Sigmoid colon (tissue), 7 donors: ENCODE data around the gene ARL2. TPM values are rescaled to one million over a fixed set of nuclear protein-coding genes. Genes with fewer than 3 reads are reported as not detected.

Source experiments
- DNase-seq: peaks from one replicate; pipeline ENCODE4 v3.0.0-alpha.2; 2019
- H3K27ac ChIP-seq, 4 donors: fragments of 200-600 bp; sonication (generic); one replicate each; pipeline ENCODE4 v1.5.1; 2016 to 2019; ENCODE audit warnings: mild to moderate bottlenecking in 1 of 4
- H3K27me3 ChIP-seq, 3 donors: fragments of 200-600 bp; sonication (generic); one replicate each; pipeline ENCODE4 v1.5.1; 2019; ENCODE audit warnings: mild to moderate bottlenecking in 1 of 3
- H3K36me3 ChIP-seq, 4 donors: fragments of 200-600 bp; sonication (generic); one replicate each; pipeline ENCODE4 v1.5.1; 2016 to 2019
- H3K4me1 ChIP-seq, 4 donors: fragments of 200-600 bp; sonication (generic); one replicate each; pipeline ENCODE4 v1.5.1; 2017 to 2019
- H3K4me3 ChIP-seq, 4 donors: fragments of 200-600 bp; sonication (generic); one replicate each; pipeline ENCODE4 v1.5.1; 2017 to 2019; ENCODE audit warnings: mild to moderate bottlenecking in 2 of 4, moderate library complexity in 1 of 4
- H3K9me3 ChIP-seq, 4 donors: fragments of 200-600 bp in 3 of 4; sonication (generic) in 3 of 4; one replicate each; pipeline versions ENCODE4 v1.5.1 to v1.6.1; 2013 to 2019
- CTCF ChIP-seq, 4 experiments: fragments of 450-650 bp in 3 of 4; fragments of 200-600 bp in 1 of 4; IDR thresholded peaks; one replicate each; pipeline ENCODE4 v1.5.1; 2016 to 2019; ENCODE audit warnings: antibody characterized with exemption in 4 of 4, mild to moderate bottlenecking in 3 of 4, moderate library complexity in 2 of 4
- EP300 ChIP-seq, 4 donors: sonication (generic); formaldehyde crosslinking; IDR thresholded peaks; one replicate each; pipeline ENCODE4 v1.6.1; 2017; ENCODE audit warnings: antibody characterized with exemption in 4 of 4
- POLR2A ChIP-seq, 2 donors: fragments of 450-650 bp; IDR thresholded peaks; one replicate each; pipeline ENCODE4 v1.6.1; 2016; ENCODE audit warnings: antibody characterized with exemption in 2 of 2, mild to moderate bottlenecking in 2 of 2, moderate library complexity in 2 of 2
- POLR2AphosphoS5 ChIP-seq, 4 donors: sonication (generic); formaldehyde crosslinking; IDR thresholded peaks; one replicate each; pipeline ENCODE4 v1.6.1; 2017; ENCODE audit warnings: antibody characterized with exemption in 4 of 4
- WGBS, 2 donors: extraction: QIAGEN DNeasy Blood & Tissue Kit; methylation state at CpG; one replicate each; pipeline ENCODE4 v1.1.7; 2013; 5-methylcytosine and 5-hydroxymethylcytosine counted together
- intact Hi-C: fragments of 100-400 bp; cut with DNase I; formaldehyde crosslinking; loops from one replicate; pipeline ENCODE4 v1.15.1; 2023
- polyA plus RNA-seq, 3 donors: library from polyadenylated mRNA; stranded (reverse); fragments of 200-250 nt; gene quantifications; one replicate each; pipeline ENCODE4 v1.2.3, GENCODE V29; 2013
- total RNA-seq, 4 donors: library from RNA; depleted of rRNA; stranded (reverse); fragments of >200 nt; gene quantifications; one replicate each; pipeline ENCODE4 v1.1.0, GENCODE V29; 2016
- donor health status: healthy with polysubstance abuse.
- donor health status: Bipolar disorder and iron deficiency.
- donor health status: healthy.

The ARL2 gene
- total and polyA plus RNA-seq, 7 donors: 92.9 to 157 (median 124) TPM

GRCh38 chr11:65060913-65061408 lies 47.0 kb downstream of the ARL2 start:
- Histone ChIP-seq H3K9me3 (no peaks in the 10 kb centered on the region), H3K4me1 (no peaks in the 10 kb centered on the region), H3K27me3 (no peaks in the 10 kb centered on the region), H3K36me3 (no peaks in the 10 kb centered on the region), H3K27ac (no peak overlapping the region), H3K4me3 (no peak overlapping the region)
- 80 to 86% methylated on average over 9 of the region's 9 CpGs for WGBS, 2 donors
- DNase-seq: no peak
- TF ChIP-seq POLR2A (IDR thresholded peaks at IDR 0.05) (no peak), EP300 (IDR thresholded peaks at IDR 0.05) (no peak), CTCF (IDR thresholded peaks at IDR 0.05) (no peak), POLR2AphosphoS5 (IDR thresholded peaks at IDR 0.05) (no peak)
- intact Hi-C loops: no loop called here

GRCh38 chr11:65063532-65063931 lies 49.6 kb downstream of the ARL2 start:
- no peaks in the 10 kb centered on the region for H3K27me3 ChIP-seq
- no peaks in the 10 kb centered on the region for H3K36me3 ChIP-seq
- intact Hi-C loops: no loop called here
- no peak overlapping the region for H3K27ac ChIP-seq
- TF ChIP-seq POLR2A (IDR thresholded peaks at IDR 0.05) (no peak), EP300 (IDR thresholded peaks at IDR 0.05) (no peak), POLR2AphosphoS5 (IDR thresholded peaks at IDR 0.05) (no peak), CTCF (IDR thresholded peaks at IDR 0.05) (no peak)
- H3K4me1 ChIP-seq: no peaks in the 10 kb centered on the region
- no peak overlapping the region for H3K4me3 ChIP-seq
- DNase-seq: no peak
- no peaks in the 10 kb centered on the region for H3K9me3 ChIP-seq
- WGBS, 2 donors: 81 to 88% methylated on average over 3 of the region's 3 CpGs

- intact Hi-C loops: no loop called here
- 89 to 93% methylated on average over 4 of the region's 4 CpGs for WGBS, 2 donors
- DNase-seq: no peak
Observed at GRCh38 chr11:65064847-65065240, 50.9 kb downstream of the ARL2 start.

GRCh38 chr11:65065851-65066250 lies 51.9 kb downstream of the ARL2 start:
- 81 to 83% methylated on average over 7 of the region's 7 CpGs for WGBS, 2 donors
- intact Hi-C loops: no loop called here
- no peaks in the 10 kb centered on the region for H3K36me3 ChIP-seq
- no peaks in the 10 kb centered on the region for H3K9me3 ChIP-seq
- H3K27ac ChIP-seq: no peak overlapping the region
- no peak overlapping the region for H3K4me3 ChIP-seq
- no peak for TF ChIP-seq EP300 (IDR thresholded peaks at IDR 0.05)
- no peak for TF ChIP-seq CTCF (IDR thresholded peaks at IDR 0.05)
- no peak for TF ChIP-seq POLR2AphosphoS5 (IDR thresholded peaks at IDR 0.05)
- TF ChIP-seq POLR2A (IDR thresholded peaks at IDR 0.05): no peak
- H3K27me3 ChIP-seq: no peaks in the 10 kb centered on the region
- no peaks in the 10 kb centered on the region for H3K4me1 ChIP-seq
- no peak for DNase-seq

More at GRCh38 chr11:65064847-65065240, 50.9 kb downstream of the ARL2 start:
- TF ChIP-seq POLR2AphosphoS5 (IDR thresholded peaks at IDR 0.05) (no peak), EP300 (IDR thresholded peaks at IDR 0.05) (no peak), CTCF (IDR thresholded peaks at IDR 0.05) (no peak), POLR2A (IDR thresholded peaks at IDR 0.05) (no peak)
- Histone ChIP-seq H3K9me3 (no peaks in the 10 kb centered on the region), H3K4me1 (no peaks in the 10 kb centered on the region), H3K36me3 (no peaks in the 10 kb centered on the region), H3K4me3 (no peak overlapping the region), H3K27ac (no peak overlapping the region), H3K27me3 (no peaks in the 10 kb centered on the region)

- WGBS, 2 donors: 87 to 88% methylated on average over 11 of the region's 11 CpGs
- H3K4me1 ChIP-seq: no peaks in the 10 kb centered on the region
- no peak overlapping the region for H3K4me3 ChIP-seq
- H3K9me3 ChIP-seq: no peaks in the 10 kb centered on the region
- no peak for DNase-seq
- no peak overlapping the region for H3K27ac ChIP-seq
- H3K36me3 ChIP-seq: no peaks in the 10 kb centered on the region
- no peaks in the 10 kb centered on the region for H3K27me3 ChIP-seq
- TF ChIP-seq CTCF (IDR thresholded peaks at IDR 0.05) (no peak), POLR2A (IDR thresholded peaks at IDR 0.05) (no peak), EP300 (IDR thresholded peaks at IDR 0.05) (no peak), POLR2AphosphoS5 (IDR thresholded peaks at IDR 0.05) (no peak)
- intact Hi-C loops: no loop called here
Observed at GRCh38 chr11:65066315-65066714, 52.4 kb downstream of the ARL2 start.
